ENCODE measurements around the gene NFIA. TPM values are rescaled to one million over a fixed set of nuclear protein-coding genes. Genes with fewer than 3 reads are reported as not detected.

The NFIA gene
- total RNA-seq, 1 experiment from 2014 or later: 20.9 TPM

DNA sequence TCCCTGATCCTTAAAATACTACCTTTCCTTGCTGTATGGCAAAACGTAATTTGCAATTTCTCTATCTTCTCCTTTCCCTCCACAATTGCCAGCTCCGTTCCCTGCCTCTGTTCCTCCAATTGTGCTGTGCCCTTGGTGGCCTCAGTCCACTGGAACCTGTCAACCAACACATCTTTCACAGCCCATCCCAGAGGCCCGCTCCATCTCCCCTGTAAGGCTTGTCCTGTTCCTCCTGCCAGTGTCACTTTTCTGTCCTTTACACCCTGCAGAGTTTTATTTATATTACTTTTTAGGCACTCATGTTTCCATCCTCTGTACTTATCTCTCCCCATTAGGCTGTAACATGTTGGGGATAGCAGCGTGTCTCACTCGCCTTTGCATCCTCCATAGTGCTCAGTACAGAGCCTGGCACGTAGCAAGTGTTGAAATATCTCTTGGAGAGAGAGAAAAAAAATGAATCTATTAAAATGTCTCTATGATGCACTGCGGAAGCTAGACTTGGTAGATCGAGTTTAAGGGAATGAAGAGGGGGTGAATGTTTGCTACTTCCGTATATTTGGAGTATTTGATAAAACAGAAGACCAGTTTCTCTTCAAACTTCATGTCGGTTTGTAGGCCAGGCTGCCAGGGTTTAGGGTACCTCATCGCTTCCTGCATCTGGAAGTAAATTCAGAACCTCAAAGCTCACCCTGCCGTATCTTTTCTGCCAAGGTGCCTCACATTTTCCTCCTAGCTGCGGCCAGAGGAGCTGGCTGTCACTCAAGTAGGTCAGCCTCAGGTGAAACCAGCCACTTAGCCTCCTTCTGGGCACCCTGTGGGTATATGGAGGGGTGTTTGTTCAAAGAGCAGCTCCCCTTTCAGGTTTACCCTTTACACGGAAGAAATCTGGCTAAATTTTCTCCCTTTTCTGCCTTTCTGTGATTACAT, 338.8 kb downstream of the NFIA start:
- Histone ChIP-seq H3K27ac (ENCODE audit: low read length) (no peak overlapping the region), H3K36me3 (ENCODE audit: control insufficient read depth, insufficient read depth, low read length) (no peaks in the 10 kb centered on the region), H3K4me3 (ENCODE audit: low read depth in 2 of 2, low read length in 2 of 2) (no peak overlapping the region), H3K9me3 (ENCODE audit: control insufficient read depth, insufficient read depth, low read depth, low read length) (no peaks in the 10 kb centered on the region), H3K27me3 (ENCODE audit: control insufficient read depth, insufficient read depth, low read length) (no peaks in the 10 kb centered on the region), H3K4me1 (ENCODE audit: control insufficient read depth, insufficient read depth, low read length) (no peaks in the 10 kb centered on the region)
- intact Hi-C loops (cut with micrococcal nuclease; ENCODE audit: unreplicated experiment) (no loop called here), in situ Hi-C loops (cut with HindIII; ENCODE audit: low pct_unique_long_range_greater_than_20kb, low sequenced_read_pairs) (no loop called here)
- ChIA-PET CTCF (no interaction called here), POLR2A (no interaction called here)
- ATAC-seq (no peak), DNase-seq (ENCODE audit: low read depth, low spot score) (no peak)
- TF ChIP-seq, protein P1, sequence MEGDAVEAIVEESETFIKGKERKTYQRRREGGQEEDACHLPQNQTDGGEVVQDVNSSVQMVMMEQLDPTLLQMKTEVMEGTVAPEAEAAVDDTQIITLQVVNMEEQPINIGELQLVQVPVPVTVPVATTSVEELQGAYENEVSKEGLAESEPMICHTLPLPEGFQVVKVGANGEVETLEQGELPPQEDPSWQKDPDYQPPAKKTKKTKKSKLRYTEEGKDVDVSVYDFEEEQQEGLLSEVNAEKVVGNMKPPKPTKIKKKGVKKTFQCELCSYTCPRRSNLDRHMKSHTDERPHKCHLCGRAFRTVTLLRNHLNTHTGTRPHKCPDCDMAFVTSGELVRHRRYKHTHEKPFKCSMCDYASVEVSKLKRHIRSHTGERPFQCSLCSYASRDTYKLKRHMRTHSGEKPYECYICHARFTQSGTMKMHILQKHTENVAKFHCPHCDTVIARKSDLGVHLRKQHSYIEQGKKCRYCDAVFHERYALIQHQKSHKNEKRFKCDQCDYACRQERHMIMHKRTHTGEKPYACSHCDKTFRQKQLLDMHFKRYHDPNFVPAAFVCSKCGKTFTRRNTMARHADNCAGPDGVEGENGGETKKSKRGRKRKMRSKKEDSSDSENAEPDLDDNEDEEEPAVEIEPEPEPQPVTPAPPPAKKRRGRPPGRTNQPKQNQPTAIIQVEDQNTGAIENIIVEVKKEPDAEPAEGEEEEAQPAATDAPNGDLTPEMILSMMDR (IDR thresholded peaks at IDR 0.05): no peak
- TF ChIP-seq TCF7L2 (IDR thresholded peaks at IDR 0.05; ENCODE audit: low read depth, low read length) (no peak), POLR2AphosphoS5 (IDR thresholded peaks at IDR 0.05; ENCODE audit: low read depth, low read length) (no peak), SIN3A (IDR thresholded peaks at IDR 0.05; ENCODE audit: borderline replicate concordance, insufficient read depth, low read depth, low read length) (no peak)
- TF ChIP-seq, protein P2, sequence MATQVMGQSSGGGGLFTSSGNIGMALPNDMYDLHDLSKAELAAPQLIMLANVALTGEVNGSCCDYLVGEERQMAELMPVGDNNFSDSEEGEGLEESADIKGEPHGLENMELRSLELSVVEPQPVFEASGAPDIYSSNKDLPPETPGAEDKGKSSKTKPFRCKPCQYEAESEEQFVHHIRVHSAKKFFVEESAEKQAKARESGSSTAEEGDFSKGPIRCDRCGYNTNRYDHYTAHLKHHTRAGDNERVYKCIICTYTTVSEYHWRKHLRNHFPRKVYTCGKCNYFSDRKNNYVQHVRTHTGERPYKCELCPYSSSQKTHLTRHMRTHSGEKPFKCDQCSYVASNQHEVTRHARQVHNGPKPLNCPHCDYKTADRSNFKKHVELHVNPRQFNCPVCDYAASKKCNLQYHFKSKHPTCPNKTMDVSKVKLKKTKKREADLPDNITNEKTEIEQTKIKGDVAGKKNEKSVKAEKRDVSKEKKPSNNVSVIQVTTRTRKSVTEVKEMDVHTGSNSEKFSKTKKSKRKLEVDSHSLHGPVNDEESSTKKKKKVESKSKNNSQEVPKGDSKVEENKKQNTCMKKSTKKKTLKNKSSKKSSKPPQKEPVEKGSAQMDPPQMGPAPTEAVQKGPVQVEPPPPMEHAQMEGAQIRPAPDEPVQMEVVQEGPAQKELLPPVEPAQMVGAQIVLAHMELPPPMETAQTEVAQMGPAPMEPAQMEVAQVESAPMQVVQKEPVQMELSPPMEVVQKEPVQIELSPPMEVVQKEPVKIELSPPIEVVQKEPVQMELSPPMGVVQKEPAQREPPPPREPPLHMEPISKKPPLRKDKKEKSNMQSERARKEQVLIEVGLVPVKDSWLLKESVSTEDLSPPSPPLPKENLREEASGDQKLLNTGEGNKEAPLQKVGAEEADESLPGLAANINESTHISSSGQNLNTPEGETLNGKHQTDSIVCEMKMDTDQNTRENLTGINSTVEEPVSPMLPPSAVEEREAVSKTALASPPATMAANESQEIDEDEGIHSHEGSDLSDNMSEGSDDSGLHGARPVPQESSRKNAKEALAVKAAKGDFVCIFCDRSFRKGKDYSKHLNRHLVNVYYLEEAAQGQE (IDR thresholded peaks at IDR 0.05; ENCODE audit: insufficient read depth in 1 of 2, low read depth in 2 of 2, low read length in 1 of 2): no peak
- no TSS peak for BruUV-seq (replicated peaks)

DNA sequence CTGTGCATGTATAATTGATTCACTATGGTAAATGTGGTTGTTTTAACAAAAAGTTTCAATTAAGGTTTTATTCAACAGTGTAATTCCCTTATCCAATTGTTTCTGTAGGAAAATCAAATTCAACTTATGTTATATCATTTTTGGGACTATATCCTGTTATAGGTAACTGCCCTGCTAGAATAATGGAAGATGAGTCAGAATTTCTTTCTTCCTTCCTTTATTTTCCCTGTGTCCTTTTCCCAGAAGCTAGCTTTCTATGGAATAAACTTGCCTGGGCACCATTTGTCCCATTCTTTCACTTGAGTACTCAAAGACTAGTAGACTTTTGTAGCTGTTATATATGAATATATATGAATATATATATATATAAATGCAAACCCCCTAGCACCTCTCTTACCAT, 341.3 kb downstream of the NFIA start:
- BruUV-seq (replicated peaks): no TSS peak

More for the DNA sequence above, 341.3 kb downstream of the NFIA start:
- H3K36me3 ChIP-seq (ENCODE audit: control insufficient read depth, insufficient read depth, low read length): no peaks in the 10 kb centered on the region
- intact Hi-C loops (cut with micrococcal nuclease; ENCODE audit: unreplicated experiment) (no loop called here), in situ Hi-C loops (cut with HindIII; ENCODE audit: low pct_unique_long_range_greater_than_20kb, low sequenced_read_pairs) (no loop called here)
- H3K4me3 ChIP-seq (ENCODE audit: low read depth in 2 of 2, low read length in 2 of 2): no peak overlapping the region
- no peaks in the 10 kb centered on the region for H3K27me3 ChIP-seq (ENCODE audit: control insufficient read depth, insufficient read depth, low read length)
- CTCF ChIA-PET: interaction anchor here (0.7 kb wide), 1 partner anchor 1453 kb away, joined by 12 read pairs; no protein-coding TSS in a partner anchor
- TF ChIP-seq, protein P2 (IDR thresholded peaks at IDR 0.05; ENCODE audit: insufficient read depth in 1 of 2, low read depth in 2 of 2, low read length in 1 of 2): no peak
- TF ChIP-seq, protein P1 (IDR thresholded peaks at IDR 0.05): no peak
- TF ChIP-seq POLR2AphosphoS5 (IDR thresholded peaks at IDR 0.05; ENCODE audit: low read depth, low read length) (no peak), TCF7L2 (IDR thresholded peaks at IDR 0.05; ENCODE audit: low read depth, low read length) (no peak), SIN3A (IDR thresholded peaks at IDR 0.05; ENCODE audit: borderline replicate concordance, insufficient read depth, low read depth, low read length) (no peak)
- no peaks in the 10 kb centered on the region for H3K9me3 ChIP-seq (ENCODE audit: control insufficient read depth, insufficient read depth, low read depth, low read length)
- H3K4me1 ChIP-seq (ENCODE audit: control insufficient read depth, insufficient read depth, low read length): no peaks in the 10 kb centered on the region
- no peak overlapping the region for H3K27ac ChIP-seq (ENCODE audit: low read length)
- DNase-seq (ENCODE audit: low read depth, low spot score) (no peak), ATAC-seq (no peak)
- POLR2A ChIA-PET: interaction anchor here (0.6 kb wide), 1 partner anchor 159 kb away, joined by 4 read pairs; no protein-coding TSS in a partner anchor

Measured in Panc1 (cell line).